Measurements from ENCODE around the gene CAMTA1.

CAMTA1 gene

GRCh38 chr1:7501084-7501491 is 715.8 kb downstream of the CAMTA1 start:
- DNase-seq (ENCODE audit: insufficient read length, low spot score) (no peak), FAIRE-seq (no peak)
- no peak for TF ChIP-seq CTCF (IDR thresholded peaks at IDR 0.05; ENCODE audit: insufficient read depth, missing control alignments)

GRCh38 chr1:7501723-7502603 is 716.7 kb downstream of the CAMTA1 start:
- no peak for TF ChIP-seq CTCF (IDR thresholded peaks at IDR 0.05; ENCODE audit: insufficient read depth, missing control alignments)
- FAIRE-seq: no peak
- DNase-seq (ENCODE audit: insufficient read length, low spot score): no peak

GRCh38 chr1:7503691-7504437 is 718.6 kb downstream of the CAMTA1 start:
- no peak for DNase-seq (ENCODE audit: insufficient read length, low spot score)
- no peak for FAIRE-seq
- TF ChIP-seq CTCF (IDR thresholded peaks at IDR 0.05; ENCODE audit: insufficient read depth, missing control alignments): no peak

- no peak for DNase-seq (ENCODE audit: insufficient read length, low spot score)
Measured at GRCh38 chr1:7504438-7504720, 719.1 kb downstream of the CAMTA1 start.

GRCh38 chr1:7505094-7505770 is 720.0 kb downstream of the CAMTA1 start:
- DNase-seq (ENCODE audit: insufficient read length, low spot score) (no peak), FAIRE-seq (no peak)
- no peak for TF ChIP-seq CTCF (IDR thresholded peaks at IDR 0.05; ENCODE audit: insufficient read depth, missing control alignments)

More at GRCh38 chr1:7504438-7504720, 719.1 kb downstream of the CAMTA1 start:
- FAIRE-seq: no peak
- TF ChIP-seq CTCF (IDR thresholded peaks at IDR 0.05; ENCODE audit: insufficient read depth, missing control alignments): no peak

GRCh38 chr1:7505771-7506453 is 720.7 kb downstream of the CAMTA1 start:
- DNase-seq (ENCODE audit: insufficient read length, low spot score): no peak
- no peak for TF ChIP-seq CTCF (IDR thresholded peaks at IDR 0.05; ENCODE audit: insufficient read depth, missing control alignments)
- no peak for FAIRE-seq
